GM23338 (cell line): ENCODE results near the gene LRP10. TPM values are rescaled to one million over a fixed set of nuclear protein-coding genes. Genes with fewer than 3 reads are reported as not detected.

Experiments
- ATAC-seq: fragments of 200-7000 bp; cut with Tn5 transposase; 3 replicates; pipeline ENCODE4 v1.9.1; 2020
- DNase-seq: peaks from one replicate; pipeline ENCODE4 v3.0.0-alpha.2; 2015; ENCODE audit warnings: low spot score
- H2AFZ ChIP-seq: fragments of 200-600 bp; sonication (generic); 2 replicates; pipeline ENCODE4 v1.8.0; 2016; ENCODE audit warnings: antibody characterized with exemption, mild to moderate bottlenecking, moderate library complexity
- H3F3A ChIP-seq: fragments of 200-600 bp; sonication (generic); replicated peaks from 2 replicates; pipeline ENCODE4 v1.8.0; 2017; ENCODE audit warnings: antibody characterized with exemption, mixed run types, low read depth
- H3K27ac ChIP-seq: fragments of 200-600 bp; sonication (generic); 2 replicates; pipeline ENCODE4 v1.6.1; 2016; ENCODE audit warnings: low read depth
- H3K27me3 ChIP-seq: fragments of 200-600 bp; sonication (generic); 2 replicates; pipeline ENCODE4 v1.8.0; 2016; ENCODE audit warnings: mild to moderate bottlenecking, mixed run types, moderate library complexity; ENCODE audit not compliant: insufficient read depth
- H3K36me3 ChIP-seq: fragments of 200-600 bp; sonication (generic); 2 replicates; pipeline ENCODE4 v1.8.0; 2016; ENCODE audit warnings: mild to moderate bottlenecking; ENCODE audit not compliant: insufficient read depth
- H3K4me1 ChIP-seq: fragments of 200-600 bp; sonication (generic); 2 replicates; pipeline ENCODE4 v1.8.0; 2016; ENCODE audit warnings: mild to moderate bottlenecking, moderate library complexity; ENCODE audit not compliant: insufficient read depth
- H3K4me2 ChIP-seq: fragments of 200-600 bp; sonication (generic); 2 replicates; pipeline ENCODE4 v1.7.1; 2017; ENCODE audit warnings: mixed run types
- H3K4me3 ChIP-seq: fragments of 200-600 bp; sonication (generic); 2 replicates; pipeline ENCODE4 v1.6.1; 2016; ENCODE audit warnings: mixed run types
- H3K79me2 ChIP-seq: fragments of 200-600 bp; sonication (generic); replicated peaks from 2 replicates; pipeline ENCODE4 v1.8.0; 2017; ENCODE audit warnings: mild to moderate bottlenecking; ENCODE audit not compliant: insufficient read depth
- H3K9me2 ChIP-seq: fragments of 200-600 bp; sonication (generic); 2 replicates; pipeline ENCODE4 v1.8.0; 2017; ENCODE audit not compliant: insufficient read depth
- H4K20me1 ChIP-seq: fragments of 200-600 bp; sonication (generic); replicated peaks from 2 replicates; pipeline ENCODE4 v1.8.0; 2017; ENCODE audit warnings: mild to moderate bottlenecking; ENCODE audit not compliant: insufficient read depth
- H3K27ac Mint-ChIP-seq: 2 replicates; pipeline ENCODE4 v1.8.0; 2020; ENCODE audit warnings: inconsistent platforms, mild to moderate bottlenecking, moderate library complexity, mixed read lengths
- H3K27me3 Mint-ChIP-seq: 3 replicates; pipeline ENCODE4 v1.8.0; 2022; ENCODE audit warnings: low read depth, mild to moderate bottlenecking, moderate library complexity, mixed read lengths, inconsistent platforms; ENCODE audit not compliant: insufficient read depth, poor library complexity
- H3K36me3 Mint-ChIP-seq: 3 replicates; pipeline ENCODE4 v1.8.0; 2021; ENCODE audit warnings: low read depth, mild to moderate bottlenecking, inconsistent platforms, moderate library complexity, mixed read lengths
- H3K4me1 Mint-ChIP-seq: 3 replicates; pipeline ENCODE4 v1.8.0; 2020; ENCODE audit warnings: mild to moderate bottlenecking, inconsistent platforms, mixed read lengths
- H3K4me3 Mint-ChIP-seq: 3 replicates; pipeline ENCODE4 v1.8.0; 2021; ENCODE audit warnings: moderate library complexity, mild to moderate bottlenecking, inconsistent platforms, mixed read lengths
- H3K9me3 Mint-ChIP-seq: 3 replicates; pipeline ENCODE4 v1.8.0; 2020; ENCODE audit warnings: moderate library complexity, mild to moderate bottlenecking, inconsistent platforms, mixed read lengths
- CREB1 ChIP-seq: fragments of 250-450 bp; sonication (Bioruptor Pico); IDR thresholded peaks from 2 replicates; pipeline ENCODE4 v1.5.0; 2020; ENCODE audit warnings: low read depth, mild to moderate bottlenecking, moderate library complexity
- EZH2 ChIP-seq: fragments of 200-600 bp; sonication (generic); IDR thresholded peaks from one replicate; pipeline ENCODE4 v1.8.0; 2017; ENCODE audit warnings: antibody characterized with exemption, mild to moderate bottlenecking, low read depth; ENCODE audit not compliant: unreplicated experiment
- JUNB ChIP-seq: IDR thresholded peaks from one replicate; pipeline ENCODE4 v1.6.1; 2016; ENCODE audit warnings: antibody characterized with exemption; ENCODE audit not compliant: unreplicated experiment
- NANOG ChIP-seq: IDR thresholded peaks from 2 replicates; pipeline ENCODE4 v1.6.1; 2016; ENCODE audit warnings: antibody characterized with exemption, borderline replicate concordance
- POLR2AphosphoS5 ChIP-seq: IDR thresholded peaks from 2 replicates; pipeline ENCODE4 v1.6.1; 2016; ENCODE audit warnings: antibody characterized with exemption, low read depth
- STAT1 ChIP-seq: IDR thresholded peaks from one replicate; pipeline ENCODE4 v1.6.1; 2016; ENCODE audit warnings: antibody characterized with exemption; ENCODE audit not compliant: unreplicated experiment
- ZNF331 ChIP-seq: fragments of 250-450 bp; sonication (Bioruptor Pico); IDR thresholded peaks from 2 replicates; pipeline ENCODE4 v1.5.0; 2020; ENCODE audit warnings: low read depth, mild to moderate bottlenecking, moderate library complexity
- polyA plus RNA-seq: library from polyadenylated mRNA; unstranded; fragments of >200 nt; fragmentation: Nextera tagmentation; extraction: Ambion mirVana; gene quantifications from 2 replicates; pipeline ENCODE4 v1.2.1, GENCODE V29; 2016
- total RNA-seq: library from RNA; depleted of rRNA; stranded (reverse); fragments of >200 nt; shearing (Covaris generic); gene quantifications from 2 replicates; pipeline ENCODE4 v1.2.3, GENCODE V29; 2014
- TF ChIP-seq, protein P1 (sequence below), 2 experiments: fragments of 200-600 bp in 1 of 2; sonication (generic) in 1 of 2; conservative IDR thresholded peaks; 2 replicates each; pipeline versions ENCODE4 v1.5.1 to v1.6.1; 2016 to 2017; ENCODE audit warnings: antibody characterized with exemption in 2 of 2, low read depth in 2 of 2, mild to moderate bottlenecking in 2 of 2, moderate library complexity in 1 of 2
- TF ChIP-seq, protein P2 (sequence below): IDR thresholded peaks from one replicate; pipeline ENCODE4 v1.6.1; 2018; ENCODE audit warnings: antibody characterized with exemption; ENCODE audit not compliant: unreplicated experiment
- TF ChIP-seq, protein P3 (sequence below): IDR thresholded peaks from 2 replicates; pipeline ENCODE4 v1.6.1; 2016; ENCODE audit warnings: antibody characterized with exemption

LRP10 gene
- total and polyA plus RNA-seq, 2 experiments from 2014 or later = 6.4 to 18.1 TPM

DNA sequence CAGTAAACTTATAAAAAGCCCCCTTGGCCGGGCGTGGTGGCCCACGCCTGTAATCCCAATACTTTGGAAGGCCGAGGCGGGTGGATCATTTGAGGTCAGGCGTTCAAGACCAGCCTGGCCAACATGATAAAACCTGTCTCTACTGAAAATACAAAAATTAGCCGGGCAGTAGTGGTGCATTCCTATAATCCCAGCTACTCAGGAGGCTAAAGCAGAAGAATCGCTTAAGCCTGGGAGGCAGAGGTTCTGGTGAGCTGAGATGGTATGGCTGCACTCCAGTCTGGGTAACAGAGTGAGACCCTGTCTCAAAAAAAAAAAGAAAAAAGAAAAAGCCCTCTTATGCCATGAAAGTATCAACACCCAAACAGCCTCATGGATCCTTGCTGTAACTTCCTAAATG is 54.0 kb downstream of the LRP10 start:
- H3K4me3 Mint-ChIP-seq = no peak overlapping the region
- peaks cover 68% of the 10 kb centered on the region for H3K36me3 Mint-ChIP-seq
- H3K27me3 Mint-ChIP-seq = peaks cover 2% of the 10 kb centered on the region
- Histone ChIP-seq H3K4me2 (no peak overlapping the region), H2AFZ (no peak overlapping the region), H3K36me3 (peaks cover 56% of the 10 kb centered on the region), H4K20me1 (peaks cover 3% of the 10 kb centered on the region; the same call in 1 of the 2 replicates), H3K4me1 (peaks cover 7% of the 10 kb centered on the region), H3F3A (peaks cover 17% of the 10 kb centered on the region), H3K27ac (no peak overlapping the region), H3K9me2 (no peaks in the 10 kb centered on the region), H3K27me3 (no peaks in the 10 kb centered on the region), H3K4me3 (no peak overlapping the region), H3K79me2 (peaks cover 23% of the 10 kb centered on the region)
- no peak overlapping the region for H3K27ac Mint-ChIP-seq
- DNase-seq (no peak), ATAC-seq (no peak)
- no peaks in the 10 kb centered on the region for H3K9me3 Mint-ChIP-seq
- H3K4me1 Mint-ChIP-seq = peaks cover 6% of the 10 kb centered on the region; the same call in 2 of the 3 replicates
- no peak for TF ChIP-seq ZNF331 (CRISPR knock-in tag)
- TF ChIP-seq, protein P1, sequence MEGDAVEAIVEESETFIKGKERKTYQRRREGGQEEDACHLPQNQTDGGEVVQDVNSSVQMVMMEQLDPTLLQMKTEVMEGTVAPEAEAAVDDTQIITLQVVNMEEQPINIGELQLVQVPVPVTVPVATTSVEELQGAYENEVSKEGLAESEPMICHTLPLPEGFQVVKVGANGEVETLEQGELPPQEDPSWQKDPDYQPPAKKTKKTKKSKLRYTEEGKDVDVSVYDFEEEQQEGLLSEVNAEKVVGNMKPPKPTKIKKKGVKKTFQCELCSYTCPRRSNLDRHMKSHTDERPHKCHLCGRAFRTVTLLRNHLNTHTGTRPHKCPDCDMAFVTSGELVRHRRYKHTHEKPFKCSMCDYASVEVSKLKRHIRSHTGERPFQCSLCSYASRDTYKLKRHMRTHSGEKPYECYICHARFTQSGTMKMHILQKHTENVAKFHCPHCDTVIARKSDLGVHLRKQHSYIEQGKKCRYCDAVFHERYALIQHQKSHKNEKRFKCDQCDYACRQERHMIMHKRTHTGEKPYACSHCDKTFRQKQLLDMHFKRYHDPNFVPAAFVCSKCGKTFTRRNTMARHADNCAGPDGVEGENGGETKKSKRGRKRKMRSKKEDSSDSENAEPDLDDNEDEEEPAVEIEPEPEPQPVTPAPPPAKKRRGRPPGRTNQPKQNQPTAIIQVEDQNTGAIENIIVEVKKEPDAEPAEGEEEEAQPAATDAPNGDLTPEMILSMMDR (conservative IDR thresholded peaks at IDR 0.05; ENCODE audit: low read depth in 2 of 2) = no peak
- TF ChIP-seq, protein P2, sequence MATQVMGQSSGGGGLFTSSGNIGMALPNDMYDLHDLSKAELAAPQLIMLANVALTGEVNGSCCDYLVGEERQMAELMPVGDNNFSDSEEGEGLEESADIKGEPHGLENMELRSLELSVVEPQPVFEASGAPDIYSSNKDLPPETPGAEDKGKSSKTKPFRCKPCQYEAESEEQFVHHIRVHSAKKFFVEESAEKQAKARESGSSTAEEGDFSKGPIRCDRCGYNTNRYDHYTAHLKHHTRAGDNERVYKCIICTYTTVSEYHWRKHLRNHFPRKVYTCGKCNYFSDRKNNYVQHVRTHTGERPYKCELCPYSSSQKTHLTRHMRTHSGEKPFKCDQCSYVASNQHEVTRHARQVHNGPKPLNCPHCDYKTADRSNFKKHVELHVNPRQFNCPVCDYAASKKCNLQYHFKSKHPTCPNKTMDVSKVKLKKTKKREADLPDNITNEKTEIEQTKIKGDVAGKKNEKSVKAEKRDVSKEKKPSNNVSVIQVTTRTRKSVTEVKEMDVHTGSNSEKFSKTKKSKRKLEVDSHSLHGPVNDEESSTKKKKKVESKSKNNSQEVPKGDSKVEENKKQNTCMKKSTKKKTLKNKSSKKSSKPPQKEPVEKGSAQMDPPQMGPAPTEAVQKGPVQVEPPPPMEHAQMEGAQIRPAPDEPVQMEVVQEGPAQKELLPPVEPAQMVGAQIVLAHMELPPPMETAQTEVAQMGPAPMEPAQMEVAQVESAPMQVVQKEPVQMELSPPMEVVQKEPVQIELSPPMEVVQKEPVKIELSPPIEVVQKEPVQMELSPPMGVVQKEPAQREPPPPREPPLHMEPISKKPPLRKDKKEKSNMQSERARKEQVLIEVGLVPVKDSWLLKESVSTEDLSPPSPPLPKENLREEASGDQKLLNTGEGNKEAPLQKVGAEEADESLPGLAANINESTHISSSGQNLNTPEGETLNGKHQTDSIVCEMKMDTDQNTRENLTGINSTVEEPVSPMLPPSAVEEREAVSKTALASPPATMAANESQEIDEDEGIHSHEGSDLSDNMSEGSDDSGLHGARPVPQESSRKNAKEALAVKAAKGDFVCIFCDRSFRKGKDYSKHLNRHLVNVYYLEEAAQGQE = no peak
- no peak for TF ChIP-seq JUNB
- no peak for TF ChIP-seq CREB1 (CRISPR knock-in tag)
- TF ChIP-seq NANOG = no peak
- TF ChIP-seq EZH2 = no peak
- TF ChIP-seq STAT1 = no peak
- TF ChIP-seq, protein P3, sequence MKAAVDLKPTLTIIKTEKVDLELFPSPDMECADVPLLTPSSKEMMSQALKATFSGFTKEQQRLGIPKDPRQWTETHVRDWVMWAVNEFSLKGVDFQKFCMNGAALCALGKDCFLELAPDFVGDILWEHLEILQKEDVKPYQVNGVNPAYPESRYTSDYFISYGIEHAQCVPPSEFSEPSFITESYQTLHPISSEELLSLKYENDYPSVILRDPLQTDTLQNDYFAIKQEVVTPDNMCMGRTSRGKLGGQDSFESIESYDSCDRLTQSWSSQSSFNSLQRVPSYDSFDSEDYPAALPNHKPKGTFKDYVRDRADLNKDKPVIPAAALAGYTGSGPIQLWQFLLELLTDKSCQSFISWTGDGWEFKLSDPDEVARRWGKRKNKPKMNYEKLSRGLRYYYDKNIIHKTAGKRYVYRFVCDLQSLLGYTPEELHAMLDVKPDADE = no peak
- TF ChIP-seq POLR2AphosphoS5 = no peak
